COLO668 (cell line): ENCODE measurements around the gene EFEMP2.

ENCODE experiments used
- DNase-seq: peaks from one replicate; lab custom pipeline; 2025; ENCODE audit not compliant: unreplicated experiment; lab: John Stamatoyannopoulos, UW

The EFEMP2 gene

GRCh38 chr11:65885231-65885630 lies 12.6 kb upstream of the EFEMP2 start:
- DNase-seq = no peak

GRCh38 chr11:65884716-65885092 lies 12.1 kb upstream of the EFEMP2 start:
- peak; percentile 75 for DNase-seq

GRCh38 chr11:65883786-65884715 lies 11.5 kb upstream of the EFEMP2 start:
- no peak for DNase-seq

GRCh38 chr11:65883058-65883761 lies 10.6 kb upstream of the EFEMP2 start:
- DNase-seq = no peak

GRCh38 chr11:65882120-65883057 lies 9.8 kb upstream of the EFEMP2 start:
- no peak for DNase-seq

GRCh38 chr11:65880844-65881421 lies 8.3 kb upstream of the EFEMP2 start:
- DNase-seq = no peak

- DNase-seq = no peak
Observed at GRCh38 chr11:65880027-65880426, 7.4 kb upstream of the EFEMP2 start.

- DNase-seq = no peak
Observed at GRCh38 chr11:65879617-65880016, 7.0 kb upstream of the EFEMP2 start, which contains the start of gene CTSW. TSS of gene CTSW (plus strand) at chr11:65879837. CDS start at chr11:65879855, 18 bp downstream.

GRCh38 chr11:65873318-65874156 lies 937 bp upstream of the EFEMP2 start:
- DNase-seq = peak; percentile 96

GRCh38 chr11:65871811-65872548 lies 620 bp downstream of the EFEMP2 start:
- DNase-seq = no peak

- DNase-seq = peak; percentile 78
Observed at GRCh38 chr11:65870706-65871681, 1.6 kb downstream of the EFEMP2 start.

GRCh38 chr11:65870307-65870658 lies 2.3 kb downstream of the EFEMP2 start:
- DNase-seq = peak; percentile 44

GRCh38 chr11:65869643-65870306 lies 2.8 kb downstream of the EFEMP2 start:
- DNase-seq = peak; percentile 21

- no peak for DNase-seq
Observed at GRCh38 chr11:65868907-65869306, 3.7 kb downstream of the EFEMP2 start.

- DNase-seq = peak; percentile 13
Observed at GRCh38 chr11:65868076-65868667, 4.4 kb downstream of the EFEMP2 start.

GRCh38 chr11:65867284-65868071 lies 5.1 kb downstream of the EFEMP2 start:
- DNase-seq = no peak
